Muscle of back (tissue), 11 donors: ENCODE measurements around the gene CSNK1D. TPM values are rescaled to one million over a fixed set of nuclear protein-coding genes. Genes with fewer than 3 reads are reported as not detected.
A peak's percentile ranks its signal among the peaks of the same experiment; 100 is the strongest.
"Not testable (repeated sequence)": the region's sequence is repeated elsewhere in the genome, so short reads cannot be mapped to it uniquely, and the experiment has no call there.

ENCODE experiments used
- DNase-seq, 3 donors: peaks; one replicate each; pipeline versions ENCODE4 v3.0.0 to v3.0.0-alpha.2; 2013
- polyA plus RNA-seq, 10 donors: library from polyadenylated mRNA; unstranded; fragments of 120-200 nt; gene quantifications; one replicate each; pipeline ENCODE4 v1.2.1, GENCODE V29; 2013; ENCODE audit not compliant: insufficient read length in 10 of 10

CSNK1D gene
- polyA plus RNA-seq, 10 donors = 60.6 to 74.0 (median 65.9) TPM

DNA sequence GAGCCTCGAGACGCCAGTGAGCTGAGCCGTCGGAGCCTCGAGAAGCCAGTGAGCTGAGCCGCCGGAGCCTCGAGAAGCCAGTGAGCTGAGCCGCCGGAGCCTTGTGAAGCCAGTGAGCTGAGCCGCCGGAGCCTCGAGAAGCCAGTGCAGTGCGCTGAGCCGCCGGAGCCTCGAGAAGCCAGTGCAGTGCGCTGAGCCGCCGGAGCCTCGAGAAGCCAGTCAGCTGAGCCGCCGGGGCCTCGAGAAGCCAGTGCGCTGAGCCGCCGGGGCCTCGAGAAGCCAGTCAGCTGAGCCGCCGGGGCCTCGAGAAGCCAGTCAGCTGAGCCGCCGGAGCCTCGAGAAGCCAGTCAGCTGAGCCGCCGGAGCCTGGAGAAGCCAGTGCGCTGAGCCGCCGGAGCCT is 19.4 kb downstream of the CSNK1D start:
- DNase-seq = not testable (repeated sequence)

DNA sequence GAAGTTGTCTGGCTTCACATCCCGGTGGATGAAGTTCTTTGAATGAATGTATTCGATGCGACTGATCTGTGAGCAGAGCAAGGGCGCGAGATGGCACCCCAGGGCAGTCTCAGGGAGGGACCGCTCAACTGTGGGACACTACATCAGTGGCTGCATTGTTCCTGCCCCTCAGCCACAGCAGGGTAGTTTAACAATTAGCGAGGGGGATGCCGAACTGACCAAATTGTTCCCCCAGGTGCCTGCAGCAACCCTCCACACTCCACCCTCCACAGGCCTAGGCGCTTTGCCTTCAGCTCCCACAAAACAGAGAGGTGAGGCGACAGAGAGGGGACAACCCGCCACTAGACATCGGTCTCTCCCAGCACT is 20.3 kb downstream of the CSNK1D start:
- no peak for DNase-seq

DNA sequence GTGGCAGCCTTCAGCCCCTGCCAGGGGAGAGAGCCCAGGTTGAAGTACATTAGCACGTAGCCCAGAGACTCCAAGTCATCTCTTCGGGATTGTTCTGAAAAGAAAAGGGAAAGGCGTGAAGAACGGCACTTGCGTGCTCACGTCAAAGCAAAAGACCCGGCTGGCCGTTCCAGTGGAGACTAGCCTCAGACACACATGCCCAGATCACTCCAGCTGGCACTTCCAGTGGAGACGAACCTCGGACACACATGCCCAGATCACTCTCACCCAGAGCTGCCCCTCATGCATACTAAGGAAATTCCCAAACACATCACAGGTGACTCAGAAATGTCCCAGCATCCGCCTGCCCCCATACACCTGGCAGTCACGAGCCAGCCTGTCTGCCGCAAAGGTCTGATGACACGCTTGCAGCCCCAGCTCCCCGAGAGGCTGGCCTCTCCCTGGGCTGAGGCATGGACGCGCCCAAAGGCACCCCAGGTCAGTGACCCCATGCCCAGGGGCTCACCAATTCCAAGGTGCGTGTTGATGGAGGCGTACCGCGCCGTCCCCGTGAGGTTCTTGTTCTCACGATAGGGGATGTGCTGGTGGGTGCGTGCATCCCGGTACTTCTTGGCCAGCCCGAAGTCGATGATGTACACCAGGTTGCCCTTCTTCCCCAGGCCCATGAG is 20.9 kb downstream of the CSNK1D start:
- DNase-seq = no peak

DNA sequence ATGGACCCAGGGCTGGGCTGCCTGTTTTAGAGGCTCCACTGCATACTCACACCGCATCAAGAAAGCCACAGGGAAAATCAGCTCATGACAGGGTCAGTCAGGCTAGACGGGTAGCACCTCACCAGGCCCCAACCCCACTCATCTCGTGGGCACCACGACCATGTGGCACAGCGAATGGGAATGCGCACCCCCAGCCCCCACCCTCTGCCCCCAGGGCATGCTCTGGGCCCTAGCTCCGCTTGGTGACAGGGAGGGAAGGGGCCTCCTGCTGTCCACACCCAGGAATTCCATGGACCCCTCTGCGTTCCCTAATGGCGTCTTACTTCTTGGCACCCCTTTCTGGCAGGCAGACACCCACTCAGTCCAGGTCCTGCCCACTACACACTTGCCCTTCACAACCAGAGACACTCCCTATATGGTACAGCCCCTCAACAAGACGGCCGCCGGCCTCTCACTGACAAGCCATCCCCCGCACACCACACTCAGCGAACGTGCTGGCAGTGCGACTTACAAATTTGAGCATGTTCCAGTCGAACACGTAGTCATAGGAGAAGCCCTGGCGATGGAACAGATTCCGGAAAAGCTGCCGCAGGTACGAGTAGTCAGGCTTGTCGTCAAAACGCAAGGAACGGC is 22.5 kb downstream of the CSNK1D start:
- DNase-seq = no peak

DNA sequence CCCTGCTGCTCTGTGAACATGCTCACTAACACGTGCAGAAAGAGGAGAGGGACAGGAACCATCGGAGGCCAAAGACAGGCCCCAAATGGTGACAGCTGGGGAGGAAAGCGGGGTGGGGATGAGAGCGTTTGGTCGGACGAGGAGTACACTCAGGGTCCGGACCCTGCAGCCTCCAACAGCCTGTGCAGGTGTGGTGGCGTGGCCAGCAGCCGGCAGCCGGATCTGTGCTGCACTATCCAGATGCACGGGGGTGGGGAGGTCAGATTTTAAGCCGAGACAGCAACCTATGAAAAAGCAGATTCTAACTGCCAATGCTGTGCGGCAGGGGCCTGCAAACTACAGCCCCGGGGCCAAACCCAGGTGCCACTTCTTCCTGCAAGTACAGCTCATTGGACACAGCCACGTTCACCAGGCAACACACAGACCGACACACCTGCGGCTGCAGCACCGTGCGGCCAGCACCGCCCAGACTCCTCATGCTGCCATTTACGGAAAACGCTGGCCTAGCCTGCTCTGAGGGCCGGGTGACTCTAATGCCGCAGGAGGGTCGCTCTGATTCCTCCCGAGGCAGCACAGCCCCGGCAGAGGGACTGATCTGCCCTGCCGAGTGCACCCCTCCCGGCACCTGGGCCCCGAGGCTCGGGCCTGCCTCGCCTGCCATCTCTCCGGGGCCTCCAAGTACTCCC is 23.5 kb downstream of the CSNK1D start:
- DNase-seq = no peak

DNA sequence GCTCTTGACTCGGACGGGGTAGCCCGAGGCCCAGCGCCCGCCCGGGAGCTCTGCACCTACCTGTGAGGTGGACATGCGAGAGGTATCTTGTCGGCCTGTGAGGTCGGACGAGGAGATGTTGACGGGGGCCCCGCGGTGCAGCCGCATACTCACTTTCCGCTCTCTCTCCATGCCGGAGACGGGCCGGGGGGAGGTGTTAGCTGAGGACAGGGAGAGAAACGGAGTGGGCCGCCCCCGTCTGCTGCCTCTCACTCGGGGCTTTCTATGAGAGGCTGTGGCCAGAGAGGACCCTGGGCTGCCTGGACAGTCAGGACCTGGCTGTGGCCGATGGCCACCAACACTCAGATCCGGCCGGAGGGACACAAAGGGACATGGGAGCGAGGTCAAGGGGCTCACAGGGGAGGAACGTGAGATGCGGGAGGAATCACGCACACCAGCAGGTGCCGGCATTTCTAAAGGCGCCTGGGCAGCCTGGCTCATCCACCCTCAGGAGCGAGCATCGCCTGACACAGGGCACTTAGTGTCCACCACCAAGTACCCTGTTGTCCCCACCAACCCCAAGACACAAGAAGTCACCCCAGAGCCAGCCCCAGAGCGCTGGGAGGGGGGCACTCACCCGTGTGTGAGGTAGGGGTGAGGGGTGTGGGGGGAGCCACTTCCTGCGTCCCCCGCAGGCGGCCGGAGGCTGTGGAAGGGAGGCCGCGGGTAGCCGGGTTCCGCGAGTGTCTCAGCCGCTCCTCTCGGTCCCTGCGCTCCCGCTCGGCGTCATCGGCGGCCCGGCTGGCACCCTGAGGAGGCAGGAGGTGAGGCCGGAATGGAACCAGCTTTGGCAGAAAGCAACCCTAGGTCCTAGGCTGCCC is 24.5 kb downstream of the CSNK1D start:
- no peak for DNase-seq

DNA sequence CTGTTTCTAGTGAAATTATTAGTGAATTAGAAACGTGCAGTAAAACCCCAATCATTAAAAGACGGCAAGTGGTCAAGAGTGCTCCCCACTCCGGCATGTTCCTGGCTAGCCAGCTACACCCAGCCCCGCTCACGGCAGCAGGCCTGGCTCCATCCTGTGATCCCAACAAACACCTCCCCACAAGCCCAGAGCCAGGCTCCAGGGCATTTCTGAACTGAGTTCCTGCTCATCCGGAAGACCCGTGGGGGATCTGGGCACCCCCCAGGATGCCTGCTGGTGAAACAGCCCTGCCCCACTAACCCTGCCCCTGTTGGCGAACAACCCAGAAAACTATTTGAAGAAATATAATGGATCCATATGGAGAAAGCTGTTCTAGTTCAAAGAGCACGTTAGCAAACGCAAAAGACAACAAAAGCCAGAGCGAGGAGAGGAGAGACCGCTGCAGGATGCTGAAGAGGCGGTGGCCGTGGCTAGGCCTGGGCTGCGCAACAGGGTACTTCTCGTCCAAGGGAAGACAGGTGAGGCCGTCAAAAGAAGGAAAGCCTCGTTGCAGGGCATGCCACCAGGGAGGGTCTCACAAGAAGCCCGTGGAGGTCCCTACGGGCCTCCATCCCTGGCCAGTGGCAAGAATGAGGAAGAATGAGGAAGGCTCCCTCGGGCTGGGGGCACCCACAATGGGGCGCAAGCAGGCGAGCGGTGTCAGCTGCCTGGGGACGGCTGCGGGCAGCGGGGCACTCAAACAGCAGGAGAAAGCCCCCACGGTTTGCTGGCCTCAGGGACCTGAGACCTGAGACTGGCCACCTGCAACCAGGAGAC is 25.4 kb downstream of the CSNK1D start:
- DNase-seq = no peak

DNA sequence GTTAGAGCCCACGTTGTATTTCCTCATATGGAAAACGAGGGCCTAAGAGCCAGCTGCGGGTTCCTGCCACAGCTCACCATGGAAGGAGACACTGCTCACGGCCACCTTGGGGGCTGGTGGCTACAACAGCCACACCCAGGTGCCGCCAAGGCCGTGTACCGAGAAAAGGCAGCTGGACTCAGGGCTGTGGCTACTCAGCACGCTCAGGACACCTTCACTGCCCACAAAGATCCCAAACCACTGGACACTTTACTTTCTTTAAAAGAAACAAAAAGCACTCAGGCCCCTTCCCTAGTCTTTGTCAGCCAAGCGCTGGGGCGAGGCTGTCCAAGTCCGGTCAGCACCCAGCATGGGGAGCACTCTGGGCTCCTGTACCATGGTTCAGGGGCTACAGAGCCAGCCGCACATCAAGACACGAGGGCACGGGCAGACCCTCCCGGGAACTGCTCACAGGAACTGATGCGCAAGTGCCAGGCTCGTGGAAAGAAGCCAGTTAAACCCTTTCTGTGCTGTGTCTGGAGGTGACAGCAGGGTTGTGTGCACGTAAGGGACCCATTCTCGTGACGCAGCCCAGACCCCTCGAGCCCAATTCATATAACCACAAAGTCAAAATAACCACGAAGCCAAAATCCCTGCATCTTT is 26.2 kb downstream of the CSNK1D start:
- DNase-seq = no peak

DNA sequence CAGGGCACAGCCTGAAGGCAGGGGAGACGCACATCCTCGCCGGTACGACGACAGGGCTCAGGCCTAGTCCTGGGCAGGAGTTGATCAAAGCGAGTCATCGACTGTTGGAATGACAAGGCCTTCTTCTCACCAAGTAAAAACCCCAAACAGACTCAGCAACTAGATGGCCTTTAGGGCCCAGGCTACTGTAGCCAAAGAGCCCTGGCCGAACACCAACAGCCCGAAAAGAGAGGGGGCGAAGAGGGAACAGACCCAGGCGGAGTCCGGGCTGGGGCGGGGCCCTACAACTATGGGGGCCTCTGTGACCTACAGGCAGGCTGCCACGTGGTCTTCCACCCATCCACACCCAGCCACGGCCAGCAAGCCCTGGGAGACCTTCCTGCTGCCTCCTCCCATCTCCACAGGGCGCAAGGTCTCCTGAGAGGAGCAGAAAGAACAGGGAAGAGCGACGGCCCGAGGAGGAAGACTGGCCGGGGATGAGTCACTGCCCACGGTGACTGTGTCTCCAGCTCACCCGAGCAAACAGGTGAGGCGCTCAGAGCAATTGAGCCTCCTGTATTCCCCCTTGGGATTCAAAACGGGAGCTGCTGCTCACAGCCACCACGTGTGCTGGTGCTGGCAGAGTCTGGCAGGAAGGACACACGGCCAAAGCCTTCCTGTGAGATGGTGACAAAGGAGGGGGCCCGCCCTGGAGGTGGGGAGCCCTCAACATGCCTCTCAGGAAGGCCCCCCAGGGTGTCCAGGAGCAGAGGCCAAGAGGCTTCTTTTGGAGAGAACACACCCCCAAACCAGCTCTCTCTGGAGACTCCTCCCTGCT is 26.9 kb downstream of the CSNK1D start:
- DNase-seq = no peak

DNA sequence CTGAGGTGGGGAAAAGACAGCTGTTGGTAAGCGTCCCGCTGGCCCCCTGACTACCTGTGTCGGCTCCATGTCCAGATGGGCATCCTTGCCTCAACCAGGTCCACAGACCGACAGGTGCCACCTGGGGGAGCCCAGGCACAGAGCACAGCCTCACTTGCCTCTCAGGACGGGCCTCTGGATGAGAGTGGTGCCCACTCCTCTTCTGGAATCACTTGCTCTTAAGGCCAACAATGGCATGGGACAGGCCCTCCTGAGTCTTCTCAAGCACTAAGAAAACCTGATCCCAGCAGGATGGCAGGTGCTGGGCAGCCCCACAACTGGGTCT is 27.5 kb downstream of the CSNK1D start:
- DNase-seq = no peak

DNA sequence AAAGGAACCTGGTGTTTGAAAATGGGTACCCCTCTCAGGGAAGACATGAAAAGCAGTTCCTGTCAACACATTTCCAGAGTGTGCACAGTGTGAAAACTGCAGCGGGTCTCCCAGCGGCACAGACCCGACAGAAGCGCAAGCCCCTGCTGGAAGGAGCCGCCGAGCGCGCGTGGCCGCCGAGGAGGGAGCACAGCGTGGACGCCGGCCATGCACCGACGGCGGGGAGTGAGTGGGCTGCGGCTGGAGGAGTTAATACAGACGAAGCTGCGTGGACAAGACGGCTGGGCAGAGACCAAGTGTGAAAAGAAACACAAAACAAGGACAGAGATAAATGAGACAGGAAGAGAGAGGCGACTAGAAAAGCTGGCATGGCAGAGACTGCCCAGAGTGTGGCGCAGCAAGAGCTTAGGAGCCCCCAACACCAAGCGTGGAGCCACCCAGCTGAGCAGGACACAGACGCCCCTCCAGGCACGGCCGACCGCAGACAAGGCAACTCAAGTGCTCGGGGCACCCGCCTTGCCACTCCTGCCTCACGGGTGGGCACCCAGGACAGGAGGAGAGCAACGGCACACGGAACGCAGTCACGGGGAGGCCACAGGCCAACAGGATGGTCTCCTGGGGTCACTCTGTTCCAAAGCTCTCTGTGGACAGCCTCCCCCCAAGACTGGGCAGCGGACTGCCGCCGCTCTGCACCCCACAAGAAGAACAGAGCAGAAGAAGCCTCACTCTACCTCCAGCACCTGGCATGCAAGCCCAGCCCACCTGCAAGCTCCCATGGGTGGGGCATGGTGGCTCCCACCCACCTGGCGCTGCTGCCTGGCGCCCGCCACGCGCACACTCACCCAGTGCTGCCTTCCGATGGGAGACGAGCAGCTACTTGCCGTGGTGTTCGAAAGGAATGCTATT is 28.1 kb downstream of the CSNK1D start:
- no peak for DNase-seq

DNA sequence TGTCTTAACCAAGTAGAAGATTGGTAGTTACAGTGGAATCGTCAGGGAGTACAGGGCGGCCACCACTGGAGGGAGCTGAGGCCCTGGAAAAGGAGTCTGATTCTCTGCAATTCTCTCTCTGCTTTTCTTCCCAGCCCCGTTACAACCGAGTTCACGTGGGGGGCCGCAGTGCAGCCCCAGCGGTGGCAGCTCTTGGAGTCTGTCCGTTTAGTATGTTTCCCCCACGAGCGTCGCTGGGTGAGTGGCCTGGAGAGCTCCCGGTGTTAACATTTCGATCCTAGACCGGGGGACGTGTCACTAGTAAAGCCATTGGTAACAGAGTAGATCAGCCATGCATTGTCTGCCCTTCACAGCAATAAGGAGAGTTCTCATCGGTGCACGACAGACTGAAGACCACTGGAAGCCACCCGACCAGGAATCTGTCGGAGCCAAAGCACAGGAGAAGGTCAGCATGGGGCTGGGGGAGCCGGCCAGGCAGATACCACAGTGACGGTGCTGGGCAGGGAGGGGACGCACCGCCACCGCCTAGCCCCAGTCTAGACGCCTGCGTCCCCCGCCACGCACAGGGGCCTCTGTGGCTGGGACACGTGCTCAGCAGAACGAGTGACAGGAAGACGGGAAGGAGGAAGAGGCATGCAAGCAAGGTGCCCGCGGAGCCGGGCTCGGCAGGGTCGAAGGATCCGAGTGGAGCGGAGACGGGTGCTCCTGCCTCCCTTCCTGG is 28.9 kb downstream of the CSNK1D start:
- DNase-seq = no peak

DNA sequence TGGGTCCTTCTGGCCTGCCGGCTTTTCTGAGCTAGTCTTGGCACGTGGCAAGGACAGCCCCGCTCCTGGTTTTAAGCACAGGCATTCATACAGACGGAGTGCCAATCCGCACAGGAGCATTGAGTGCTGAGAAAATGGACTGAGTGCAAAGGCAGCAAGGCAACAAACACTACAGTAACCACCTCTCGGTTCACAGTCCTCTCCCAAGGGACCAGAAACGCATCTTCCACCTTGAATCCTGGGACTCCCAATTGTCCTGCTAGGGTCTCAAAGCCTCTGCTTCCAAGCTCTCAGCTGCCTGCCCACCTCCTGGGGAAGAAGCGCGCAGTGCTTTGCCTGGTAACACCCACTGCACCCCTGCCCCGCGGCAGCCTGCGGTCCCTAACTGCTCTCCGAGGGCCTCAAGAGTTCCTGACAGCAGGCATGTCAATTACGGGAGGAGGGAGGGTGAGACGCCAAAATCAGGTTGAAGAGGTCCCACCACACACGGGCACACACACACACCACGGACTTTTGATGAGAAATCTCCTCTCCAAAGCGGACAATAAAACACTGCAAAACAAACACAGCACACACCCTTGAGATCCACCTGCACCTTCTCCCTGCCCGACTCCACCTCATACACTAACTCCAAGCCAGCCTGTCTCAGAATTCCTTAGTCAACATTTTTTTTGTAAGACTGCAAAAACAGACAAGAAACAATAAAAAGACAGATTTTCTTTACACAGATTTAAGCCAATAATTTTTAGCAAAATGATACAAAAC is 29.7 kb downstream of the CSNK1D start:
- DNase-seq = no peak

DNA sequence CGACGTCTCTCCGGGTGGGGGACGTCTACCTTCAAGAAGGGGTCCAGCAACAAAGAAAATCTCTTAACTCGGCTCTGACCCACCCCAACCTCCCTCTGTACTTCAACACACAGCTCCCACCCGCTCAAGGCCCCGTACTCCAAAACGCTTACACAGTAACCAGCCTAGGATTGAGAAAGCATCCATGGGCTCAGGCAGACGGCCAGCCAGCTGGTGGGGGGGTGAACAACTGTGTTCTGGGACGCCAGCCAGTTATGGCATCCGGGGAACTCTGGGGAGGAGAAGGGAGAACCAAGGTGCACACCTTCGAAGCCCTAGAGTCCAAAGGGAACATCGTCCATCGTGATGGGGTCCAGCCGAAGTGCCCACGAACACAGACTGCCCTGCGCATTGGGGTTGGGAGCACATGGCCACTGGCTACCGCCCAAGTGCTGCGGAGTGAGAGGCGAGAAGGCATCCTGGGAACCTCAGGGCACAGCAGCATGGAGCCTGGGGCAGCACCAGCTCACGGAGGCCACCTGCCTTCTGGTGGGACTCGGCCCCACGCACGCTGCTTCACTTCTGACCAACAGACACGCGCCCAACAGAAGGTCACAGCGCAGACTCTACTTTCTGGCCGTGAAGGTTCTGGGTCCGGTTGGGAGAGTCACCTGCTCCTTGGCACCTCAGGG is 30.4 kb downstream of the CSNK1D start:
- DNase-seq = peak in 2 of 3 donors; percentile 79 to 80

DNA sequence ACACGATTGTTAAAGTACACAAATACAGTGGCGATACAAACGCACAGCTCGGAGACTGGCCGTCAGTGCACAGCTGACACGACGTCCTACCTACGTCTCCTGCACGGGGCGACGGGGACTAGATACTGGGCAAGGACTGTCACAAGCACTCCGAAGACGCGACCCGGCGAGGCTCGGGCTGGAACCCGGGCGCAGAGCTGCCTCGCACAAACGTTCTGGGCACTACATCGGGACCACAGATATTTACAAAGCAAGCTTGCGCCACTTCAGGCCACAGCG is 30.9 kb downstream of the CSNK1D start:
- DNase-seq = no peak

DNA sequence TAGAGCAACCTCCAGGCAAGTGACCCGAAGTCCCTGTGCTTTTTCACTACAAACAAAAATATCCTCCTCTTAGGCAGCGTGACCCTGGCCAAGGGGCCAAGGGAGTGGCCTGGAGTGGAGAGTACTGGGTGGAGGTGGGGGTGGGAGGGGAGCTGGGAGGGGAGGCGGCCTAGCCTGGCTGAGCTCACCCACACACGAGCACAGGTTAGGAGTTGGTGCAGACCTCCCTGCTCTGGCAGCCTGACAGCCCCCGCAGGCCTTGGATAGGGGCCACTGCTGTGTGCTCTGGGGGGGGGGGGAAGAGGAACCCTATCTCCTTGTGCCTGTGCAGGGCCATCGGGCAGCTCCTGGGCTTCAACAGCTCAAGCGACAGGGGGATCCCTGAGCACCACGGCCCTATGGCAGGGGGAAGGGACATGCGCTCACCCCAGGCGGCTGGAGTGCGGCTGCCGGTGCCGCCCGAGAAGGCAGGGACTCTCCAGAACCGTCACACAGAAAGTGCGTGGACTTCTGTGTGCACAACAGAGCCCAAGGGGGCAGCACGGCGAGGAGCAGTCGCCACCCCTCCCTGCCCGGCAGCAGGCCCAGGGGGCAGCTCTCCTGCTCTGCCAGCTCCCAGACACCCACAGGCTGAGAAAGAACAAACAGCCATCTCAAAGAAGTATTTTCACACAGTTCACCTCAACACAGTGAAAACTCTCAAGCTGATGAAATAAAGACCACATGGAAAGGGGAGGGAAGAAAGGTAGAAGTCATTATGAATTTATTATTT is 31.4 kb downstream of the CSNK1D start:
- DNase-seq = no peak
